Hypothalamus (tissue), 51 donors: ENCODE data around the gene WNK2.

ENCODE experiments used
- DNase-seq, 51 donors: peaks; one replicate each; lab custom pipeline; 2025; lab: John Stamatoyannopoulos, UW

WNK2 gene

GRCh38 chr9:93210974-93211653 lies 27.2 kb downstream of the WNK2 start:
- DNase-seq: no peak

- DNase-seq: no peak
Observed at GRCh38 chr9:93211654-93212001, 27.7 kb downstream of the WNK2 start.

- no peak for DNase-seq
Observed at GRCh38 chr9:93212409-93212808, 28.5 kb downstream of the WNK2 start.

GRCh38 chr9:93216073-93216365 lies 32.1 kb downstream of the WNK2 start:
- DNase-seq: no peak

- no peak for DNase-seq
Observed at GRCh38 chr9:93217706-93218105, 33.8 kb downstream of the WNK2 start.

- no peak for DNase-seq
Observed at GRCh38 chr9:93218161-93218560, 34.2 kb downstream of the WNK2 start.

- no peak for DNase-seq
Observed at GRCh38 chr9:93218671-93219420, 34.9 kb downstream of the WNK2 start.

- DNase-seq: no peak
Observed at GRCh38 chr9:93219692-93220091, 35.8 kb downstream of the WNK2 start.

- no peak for DNase-seq
Observed at GRCh38 chr9:93220627-93221026, 36.7 kb downstream of the WNK2 start.

- DNase-seq: no peak
Observed at GRCh38 chr9:93221044-93221443, 37.1 kb downstream of the WNK2 start.

- no peak for DNase-seq
Observed at GRCh38 chr9:93222890-93223259, 38.9 kb downstream of the WNK2 start.

GRCh38 chr9:93223260-93224180 lies 39.6 kb downstream of the WNK2 start:
- DNase-seq: no peak

GRCh38 chr9:93224591-93224990 lies 40.7 kb downstream of the WNK2 start:
- DNase-seq: no peak

GRCh38 chr9:93225417-93225816 lies 41.5 kb downstream of the WNK2 start:
- DNase-seq: peak in 1 of 51 donors; percentile 14

GRCh38 chr9:93225892-93226291 lies 42.0 kb downstream of the WNK2 start:
- no peak for DNase-seq

- no peak for DNase-seq
Observed at GRCh38 chr9:93226819-93227218, 42.9 kb downstream of the WNK2 start.

GRCh38 chr9:93228030-93228429 lies 44.1 kb downstream of the WNK2 start:
- DNase-seq: no peak

- no peak for DNase-seq
Observed at GRCh38 chr9:93228453-93228852, 44.5 kb downstream of the WNK2 start.

GRCh38 chr9:93229636-93230035 lies 45.7 kb downstream of the WNK2 start:
- DNase-seq: no peak

GRCh38 chr9:93230185-93230584 lies 46.2 kb downstream of the WNK2 start:
- DNase-seq: no peak

- DNase-seq: no peak
Observed at GRCh38 chr9:93230601-93231000, 46.7 kb downstream of the WNK2 start.
